Neutrophil (primary cell): ENCODE measurements around the gene TRMT10B.
"Not testable (repeated sequence)": the region's sequence is repeated elsewhere in the genome, so short reads cannot be mapped to it uniquely, and the experiment has no call there.

Experiments
- H3K27ac ChIP-seq: fragments of 200-600 bp; sonication (generic); 2 replicates; pipeline ENCODE4 v1.5.1; 2016; ENCODE audit warnings: mild to moderate bottlenecking, moderate library complexity
- H3K27me3 ChIP-seq: fragments of 200-600 bp; sonication (generic); 2 replicates; pipeline ENCODE4 v1.6.0; 2016; ENCODE audit warnings: mild to moderate bottlenecking
- H3K36me3 ChIP-seq: fragments of 200-600 bp; sonication (generic); 2 replicates; pipeline ENCODE4 v1.5.1; 2017
- H3K4me1 ChIP-seq, 2 experiments: fragments of 200-600 bp in 1 of 2; sonication (generic) in 1 of 2; 1 replicate in 1 of 2; 2 replicates in 1 of 2; pipeline versions ENCODE4 v1.5.1 to v1.6.1; 2013 to 2016; ENCODE audit warnings: low read depth in 1 of 2, low read length in 1 of 2, mild to moderate bottlenecking in 1 of 2, moderate library complexity in 1 of 2; ENCODE audit not compliant: control insufficient read depth in 1 of 2, insufficient read depth in 1 of 2
- H3K4me3 ChIP-seq, 2 experiments: fragments of 200-600 bp in 1 of 2; sonication (generic) in 1 of 2; 1 replicate in 1 of 2; 2 replicates in 1 of 2; pipeline ENCODE4 v1.5.1; 2013 to 2016; ENCODE audit warnings: low read depth in 1 of 2, low read length in 1 of 2, mild to moderate bottlenecking in 1 of 2, moderate library complexity in 1 of 2
- H3K9me3 ChIP-seq: fragments of 200-600 bp; sonication (generic); 2 replicates; pipeline ENCODE4 v1.5.1; 2016
- TF ChIP-seq, protein P1 (sequence below): fragments of 200-600 bp; sonication (generic); IDR thresholded peaks from 2 replicates; pipeline ENCODE4 v1.5.1; 2016; ENCODE audit warnings: antibody characterized with exemption

TRMT10B gene

DNA sequence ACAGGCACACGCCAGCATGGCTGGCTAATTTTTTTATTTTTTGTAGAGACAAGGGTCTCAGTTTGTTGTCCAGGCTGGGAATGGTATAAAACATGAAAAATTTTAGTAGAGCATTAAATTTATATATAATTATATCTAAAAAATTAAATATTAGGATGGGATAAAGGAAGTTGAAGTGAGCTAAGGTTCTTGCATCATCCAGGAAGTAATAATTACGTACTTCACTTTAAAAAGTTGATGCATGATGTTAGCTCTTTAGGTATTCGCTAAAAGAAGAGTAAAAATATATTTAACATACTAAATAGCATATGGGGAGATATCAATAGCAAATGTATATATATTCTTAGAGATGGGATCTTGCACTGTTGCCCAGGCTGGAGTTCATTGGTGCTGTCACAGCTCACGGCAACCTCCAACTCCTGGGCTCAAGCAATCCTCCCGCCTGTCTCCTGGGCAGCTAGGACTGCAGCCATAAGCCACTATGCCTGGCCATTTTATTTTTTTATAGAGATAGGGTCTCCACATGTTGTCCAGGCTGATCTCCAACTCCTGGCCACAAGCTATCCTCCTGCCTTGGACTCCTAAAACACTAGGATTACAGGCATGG lies 59.3 kb downstream of the TRMT10B start:
- peaks cover 21 to 22% of the 10 kb centered on the region in 2 experiments for H3K4me1 ChIP-seq
- TF ChIP-seq, protein P1, sequence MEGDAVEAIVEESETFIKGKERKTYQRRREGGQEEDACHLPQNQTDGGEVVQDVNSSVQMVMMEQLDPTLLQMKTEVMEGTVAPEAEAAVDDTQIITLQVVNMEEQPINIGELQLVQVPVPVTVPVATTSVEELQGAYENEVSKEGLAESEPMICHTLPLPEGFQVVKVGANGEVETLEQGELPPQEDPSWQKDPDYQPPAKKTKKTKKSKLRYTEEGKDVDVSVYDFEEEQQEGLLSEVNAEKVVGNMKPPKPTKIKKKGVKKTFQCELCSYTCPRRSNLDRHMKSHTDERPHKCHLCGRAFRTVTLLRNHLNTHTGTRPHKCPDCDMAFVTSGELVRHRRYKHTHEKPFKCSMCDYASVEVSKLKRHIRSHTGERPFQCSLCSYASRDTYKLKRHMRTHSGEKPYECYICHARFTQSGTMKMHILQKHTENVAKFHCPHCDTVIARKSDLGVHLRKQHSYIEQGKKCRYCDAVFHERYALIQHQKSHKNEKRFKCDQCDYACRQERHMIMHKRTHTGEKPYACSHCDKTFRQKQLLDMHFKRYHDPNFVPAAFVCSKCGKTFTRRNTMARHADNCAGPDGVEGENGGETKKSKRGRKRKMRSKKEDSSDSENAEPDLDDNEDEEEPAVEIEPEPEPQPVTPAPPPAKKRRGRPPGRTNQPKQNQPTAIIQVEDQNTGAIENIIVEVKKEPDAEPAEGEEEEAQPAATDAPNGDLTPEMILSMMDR: no peak
- H3K4me3 ChIP-seq: peak overlapping the region; percentile 2 to 44
- no peaks in the 10 kb centered on the region for H3K36me3 ChIP-seq
- H3K9me3 ChIP-seq: no peaks in the 10 kb centered on the region
- H3K27me3 ChIP-seq: no peaks in the 10 kb centered on the region
- peak overlapping the region; percentile 85 for H3K27ac ChIP-seq

DNA sequence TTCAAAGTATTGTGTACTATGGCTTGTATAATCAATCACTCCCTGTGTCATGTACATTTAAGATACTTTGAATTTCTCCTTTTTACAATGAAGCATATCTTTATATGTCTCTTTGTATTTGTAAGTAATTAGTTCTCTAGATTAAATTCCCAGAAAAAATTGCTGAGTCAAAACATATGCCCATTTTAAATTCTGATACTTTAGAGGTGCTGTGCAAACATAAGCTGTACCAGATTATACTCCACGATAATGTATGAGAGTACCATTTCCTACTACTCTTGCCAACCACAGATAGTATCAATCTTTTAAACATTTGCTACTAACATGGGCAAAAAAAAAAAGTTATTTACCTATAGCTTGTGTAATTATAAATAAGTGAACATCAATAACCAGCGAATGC lies 65.2 kb downstream of the TRMT10B start:
- no peaks in the 10 kb centered on the region for H3K9me3 ChIP-seq
- TF ChIP-seq, protein P1: no peak
- peak overlapping the region; percentile 42 for H3K27ac ChIP-seq

DNA sequence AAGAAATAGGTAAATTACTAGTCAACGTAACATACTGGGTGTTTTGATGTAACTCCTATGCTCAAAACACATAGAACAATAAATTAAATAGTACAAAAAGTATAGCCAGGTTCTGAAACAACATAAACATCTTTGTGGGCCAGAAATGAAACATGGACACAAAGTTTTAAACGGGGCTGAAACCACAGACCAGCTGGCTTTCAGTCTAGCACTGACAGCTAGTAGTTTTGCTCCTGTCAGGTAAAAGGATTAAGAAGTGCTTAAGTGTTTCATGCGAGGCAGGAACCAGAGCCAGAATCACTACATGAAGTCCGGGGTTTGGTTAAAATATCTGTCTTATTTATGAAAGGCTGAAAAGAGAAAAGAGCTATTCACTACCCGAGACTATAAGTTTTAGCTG lies 66.5 kb downstream of the TRMT10B start:
- Histone ChIP-seq H3K9me3 (no peaks in the 10 kb centered on the region), H3K27ac (no peak overlapping the region), H3K27me3 (no peaks in the 10 kb centered on the region), H3K4me1 (peaks cover 0 to 6% of the 10 kb centered on the region in 2 experiments), H3K4me3 (no peak overlapping the region), H3K36me3 (peaks cover 33% of the 10 kb centered on the region)
- TF ChIP-seq, protein P1: no peak

More for the DNA sequence above, 65.2 kb downstream of the TRMT10B start:
- H3K36me3 ChIP-seq: peaks cover 27% of the 10 kb centered on the region
- H3K4me3 ChIP-seq: no peak overlapping the region
- H3K27me3 ChIP-seq: no peaks in the 10 kb centered on the region
- peaks cover 0 to 6% of the 10 kb centered on the region in 2 experiments for H3K4me1 ChIP-seq

DNA sequence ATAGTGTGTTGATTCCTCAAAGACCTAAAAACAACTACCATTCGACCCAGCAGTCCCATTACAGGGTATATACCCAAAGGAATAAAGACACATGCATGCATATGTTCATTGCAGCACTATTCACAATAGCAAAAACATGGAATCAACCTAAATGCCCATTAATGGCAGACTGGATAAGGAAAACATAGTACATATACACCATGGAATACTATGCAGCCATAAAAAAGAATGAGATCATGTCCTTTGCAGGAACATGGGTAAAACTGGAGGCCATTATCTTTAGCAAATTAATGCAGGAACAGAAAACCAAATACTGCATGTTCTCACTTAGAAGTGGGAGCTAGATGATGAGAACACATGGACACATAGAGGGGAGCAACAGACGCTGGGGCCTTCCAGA lies 71.6 kb downstream of the TRMT10B start:
- H3K27me3 ChIP-seq, H3K27ac ChIP-seq, H3K9me3 ChIP-seq, H3K4me3 ChIP-seq, H3K4me1 ChIP-seq: not testable (repeated sequence)
- peaks cover 52% of the 10 kb centered on the region for H3K36me3 ChIP-seq

DNA sequence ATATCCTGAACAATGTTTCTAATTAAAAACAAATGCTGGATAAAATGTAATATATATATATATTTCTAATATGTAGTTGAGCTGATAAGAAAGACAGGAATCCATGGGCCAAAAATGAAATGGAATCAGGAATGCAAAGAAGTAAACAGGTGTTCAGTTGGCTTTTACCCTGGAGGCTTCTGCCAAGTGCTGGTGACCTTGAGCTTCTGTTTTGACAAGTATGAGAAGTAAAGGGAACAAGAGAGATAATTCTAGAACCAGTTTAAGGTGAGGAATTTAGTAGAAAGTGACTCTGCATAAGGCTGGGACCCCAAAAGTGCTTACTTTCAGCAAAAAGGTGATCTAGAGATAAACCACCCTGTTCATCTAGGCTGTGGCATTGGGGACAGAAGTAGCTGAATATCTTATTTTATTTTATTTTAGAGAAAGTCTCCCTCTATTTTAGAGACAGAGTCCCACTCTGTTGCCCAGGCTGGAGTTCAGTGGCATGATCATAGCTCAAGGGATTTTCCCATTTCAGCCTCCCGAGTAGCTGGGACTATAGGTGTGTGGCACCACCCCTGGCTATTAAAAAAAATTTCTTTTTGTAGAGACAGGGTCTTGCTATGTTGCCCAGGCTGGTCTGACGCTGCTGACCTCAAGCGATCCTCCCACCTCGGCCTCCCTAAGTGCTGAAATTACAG lies 74.0 kb downstream of the TRMT10B start:
- Histone ChIP-seq H3K27me3 (no peaks in the 10 kb centered on the region), H3K4me1 (no peaks in the 10 kb centered on the region), H3K36me3 (peaks cover 41% of the 10 kb centered on the region), H3K4me3 (no peak overlapping the region), H3K27ac (no peak overlapping the region), H3K9me3 (no peaks in the 10 kb centered on the region)
- TF ChIP-seq, protein P1: no peak
